Stimulated activated CD4-positive, alpha-beta T cell treated with anti-CD3 and anti-CD28 coated beads, Interleukin-12 subunit alpha, Interleukin-12 subunit beta, amount 100 ng/mL, for 48 hours (primary cell): ENCODE results near the gene LSR.

Experiments
- DNase-seq, 3 donors: peaks; one replicate each; pipeline ENCODE4 v3.0.0-alpha.2; 2020; ENCODE audit warnings: low read depth in 2 of 3, low spot score in 1 of 3

The LSR gene

DNA sequence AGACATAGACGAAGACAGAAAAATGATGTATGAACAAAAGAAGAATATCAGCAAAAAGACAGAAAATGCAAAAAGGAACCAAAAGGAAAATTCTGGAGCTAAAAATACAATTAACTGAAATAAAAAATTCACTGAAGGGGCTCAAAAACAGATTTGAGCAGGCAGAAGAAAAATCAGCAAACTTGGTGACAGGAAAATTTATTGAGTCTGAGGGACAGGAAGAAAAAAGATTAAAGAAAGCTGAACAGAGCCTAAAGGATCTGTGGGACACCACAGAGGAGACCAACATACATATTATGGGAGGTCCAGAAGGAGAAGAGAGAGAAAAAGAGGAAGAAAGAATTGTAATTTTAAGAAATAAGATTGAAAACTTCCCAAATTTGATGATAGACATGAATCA, 7.4 kb upstream of the LSR start:
- no peak for DNase-seq

GRCh38 chr19:35246466-35247092, 2.2 kb upstream of the LSR start:
- DNase-seq = no peak

- peak in 2 of 3 donors; percentile 24 to 53 for DNase-seq
Observed at GRCh38 chr19:35247526-35248309, 1.1 kb upstream of the LSR start.

DNA sequence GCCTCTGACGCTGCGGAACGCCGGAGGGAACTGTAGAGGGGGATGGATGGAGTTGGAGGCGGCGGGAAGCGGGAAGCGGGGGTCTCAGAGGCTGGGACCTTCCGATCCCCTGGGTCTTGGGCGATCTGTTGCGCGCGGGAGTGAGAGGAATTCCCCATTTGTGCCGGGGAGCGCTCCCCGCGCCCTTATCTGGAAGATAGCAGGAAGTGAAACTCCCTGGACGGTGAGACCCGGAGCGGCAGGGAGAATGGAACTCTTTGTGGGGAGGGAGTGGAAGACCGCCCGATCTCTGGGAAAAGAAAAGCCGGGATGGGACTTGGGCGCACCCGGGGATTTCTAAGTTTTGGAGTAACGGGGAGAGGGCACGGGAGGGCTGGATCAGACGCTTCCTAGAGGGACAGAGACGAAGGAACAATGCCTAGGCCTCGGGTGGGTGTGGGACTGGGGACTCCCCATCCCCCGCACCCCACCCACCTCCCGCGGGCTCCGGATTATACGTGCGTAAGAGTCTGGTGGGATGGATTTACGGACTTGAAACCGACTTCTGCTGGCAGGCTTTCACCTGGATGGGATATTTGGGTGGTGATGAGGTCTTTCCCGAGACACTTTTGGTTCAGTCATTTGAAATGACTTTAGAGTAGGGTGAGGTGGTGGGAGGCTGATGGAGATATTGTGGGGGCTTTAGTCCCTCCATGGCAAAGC, 495 bp downstream of the LSR start:
- no peak for DNase-seq

- DNase-seq = no peak
Observed at GRCh38 chr19:35249848-35250711, 1.3 kb downstream of the LSR start.

DNA sequence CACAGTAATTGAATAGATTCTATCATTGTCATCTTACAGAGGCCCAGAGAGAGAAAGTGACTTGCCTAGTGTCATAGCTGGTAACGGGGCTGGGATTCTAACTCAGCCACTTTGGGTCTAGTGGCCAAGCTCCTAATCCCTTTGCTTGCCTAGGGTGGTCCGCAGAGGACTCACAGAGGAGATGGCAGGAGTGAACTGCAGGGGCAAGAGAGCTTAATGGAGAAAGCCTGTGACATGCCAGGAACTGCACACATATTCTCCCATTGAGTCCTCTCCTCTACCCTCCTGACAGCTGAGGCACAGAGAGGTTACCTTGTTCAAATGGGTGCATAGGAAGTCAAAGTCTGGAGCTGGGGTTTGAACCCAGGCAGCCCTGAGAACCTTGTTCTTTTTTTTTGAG, 2.7 kb downstream of the LSR start:
- DNase-seq = no peak

DNA sequence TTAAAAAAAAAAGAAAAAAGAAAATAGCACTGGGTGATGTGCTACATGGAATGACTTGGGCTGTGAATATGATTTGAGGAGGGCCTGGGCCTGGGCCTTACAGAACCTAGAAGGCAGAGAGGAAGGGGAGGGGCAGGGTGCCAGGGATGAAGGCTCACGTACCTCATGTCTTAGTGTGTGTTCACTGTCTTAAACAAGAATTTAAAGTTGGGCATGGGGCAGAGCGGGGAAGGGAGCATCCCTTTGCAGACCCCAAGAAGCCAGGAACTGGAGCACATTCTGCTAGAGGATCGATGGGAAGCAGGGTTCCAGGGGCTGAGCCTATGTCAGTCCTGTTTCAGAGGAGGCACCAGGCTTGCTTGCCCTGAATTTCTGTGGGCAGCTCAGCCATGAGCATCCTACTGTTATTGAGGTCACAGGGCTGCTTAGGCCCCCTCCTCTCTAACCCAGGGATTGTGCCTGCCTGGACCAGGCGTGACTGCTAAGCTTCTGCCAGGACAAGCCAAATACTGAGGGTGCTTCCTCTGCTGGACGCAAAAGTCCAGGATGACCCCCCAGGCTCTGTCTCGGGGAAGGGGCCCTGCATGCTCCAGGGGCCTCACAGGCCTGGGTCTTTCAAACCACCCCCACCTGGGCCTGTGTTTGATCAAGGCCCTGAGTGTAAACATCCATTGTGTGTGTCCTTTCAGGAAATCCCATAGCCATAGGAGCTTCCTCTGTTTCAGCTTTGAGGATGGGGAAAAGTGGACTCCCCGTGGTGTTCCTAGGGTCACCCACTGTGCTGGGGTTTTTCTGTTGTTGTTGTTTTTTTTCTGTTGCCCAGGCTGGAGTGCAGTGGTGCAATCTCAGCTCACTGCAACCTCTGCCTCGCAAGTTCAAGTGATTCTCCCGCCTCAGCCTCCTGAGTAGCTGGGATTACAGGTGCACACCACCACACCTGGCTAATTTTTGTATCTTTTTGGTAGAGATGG, 4.8 kb downstream of the LSR start:
- no peak for DNase-seq

- DNase-seq = no peak
Observed at GRCh38 chr19:35254341-35255297, 5.8 kb downstream of the LSR start.

GRCh38 chr19:35256566-35256965, 7.8 kb downstream of the LSR start:
- DNase-seq = no peak

- no peak for DNase-seq
Observed at GRCh38 chr19:35257113-35257461, 8.3 kb downstream of the LSR start.

DNA sequence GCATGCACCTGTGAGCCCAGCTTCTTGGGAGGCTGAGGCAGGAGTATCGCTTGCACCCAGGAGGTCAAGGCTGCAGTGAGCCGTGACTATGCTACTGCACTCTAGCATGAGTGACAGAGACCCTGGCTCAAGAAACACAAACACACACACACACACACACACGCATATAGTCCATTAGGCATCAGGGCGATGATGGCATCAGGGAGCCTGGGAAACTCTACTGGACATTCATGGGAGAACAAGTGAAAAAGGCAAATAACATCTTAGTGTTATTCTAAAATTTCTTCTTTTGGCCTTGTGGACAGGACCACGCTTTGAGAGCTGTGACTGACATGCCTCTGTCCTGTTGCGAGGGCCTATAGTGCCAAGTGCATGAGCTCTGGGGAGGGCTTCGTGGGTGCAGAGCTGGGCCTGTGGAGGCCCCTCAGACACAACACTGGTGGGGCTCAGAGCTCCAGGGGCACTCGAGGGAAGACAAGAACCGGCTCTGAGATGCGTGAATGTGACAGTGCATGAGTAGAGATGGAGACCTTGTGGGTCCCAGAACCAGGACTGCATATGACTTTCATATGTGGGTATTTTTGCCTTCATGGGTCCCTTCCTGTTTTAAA, 12.0 kb downstream of the LSR start:
- no peak for DNase-seq

DNA sequence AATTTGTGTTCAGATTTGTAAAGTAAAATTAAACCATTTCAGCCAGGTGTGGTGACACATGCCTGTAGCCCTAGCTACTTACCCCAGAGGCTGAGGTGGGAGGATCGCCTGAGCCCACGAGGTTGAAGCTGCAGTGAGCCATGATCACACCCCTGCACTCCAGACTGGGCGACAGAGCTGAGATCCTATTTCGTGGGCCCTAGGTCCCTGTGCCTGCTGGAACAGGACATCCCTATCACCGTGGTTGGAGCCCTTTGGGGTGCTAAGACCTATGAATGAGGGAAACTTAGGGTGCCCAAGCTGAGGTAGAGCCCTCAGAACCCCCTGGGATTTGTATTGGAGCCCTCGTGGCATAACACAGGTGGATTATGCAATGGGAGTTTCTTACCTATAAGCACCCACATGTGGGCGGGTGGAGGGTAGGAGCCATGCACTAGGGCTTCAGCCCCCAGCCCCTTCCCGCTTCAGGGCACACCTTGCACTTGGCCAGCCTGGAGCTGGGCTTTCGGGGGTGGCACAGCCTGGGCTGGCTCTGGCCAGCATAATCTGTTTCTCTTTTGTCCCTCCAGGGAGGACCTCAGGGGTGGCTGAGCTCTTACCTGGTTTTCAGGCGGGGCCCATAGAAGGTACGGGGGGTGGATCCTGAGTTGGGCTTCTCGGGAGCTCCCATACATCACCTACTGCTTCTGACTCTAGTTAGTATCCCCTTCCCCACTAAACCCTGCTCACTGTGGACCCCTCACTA, 12.7 kb downstream of the LSR start:
- DNase-seq = no peak

DNA sequence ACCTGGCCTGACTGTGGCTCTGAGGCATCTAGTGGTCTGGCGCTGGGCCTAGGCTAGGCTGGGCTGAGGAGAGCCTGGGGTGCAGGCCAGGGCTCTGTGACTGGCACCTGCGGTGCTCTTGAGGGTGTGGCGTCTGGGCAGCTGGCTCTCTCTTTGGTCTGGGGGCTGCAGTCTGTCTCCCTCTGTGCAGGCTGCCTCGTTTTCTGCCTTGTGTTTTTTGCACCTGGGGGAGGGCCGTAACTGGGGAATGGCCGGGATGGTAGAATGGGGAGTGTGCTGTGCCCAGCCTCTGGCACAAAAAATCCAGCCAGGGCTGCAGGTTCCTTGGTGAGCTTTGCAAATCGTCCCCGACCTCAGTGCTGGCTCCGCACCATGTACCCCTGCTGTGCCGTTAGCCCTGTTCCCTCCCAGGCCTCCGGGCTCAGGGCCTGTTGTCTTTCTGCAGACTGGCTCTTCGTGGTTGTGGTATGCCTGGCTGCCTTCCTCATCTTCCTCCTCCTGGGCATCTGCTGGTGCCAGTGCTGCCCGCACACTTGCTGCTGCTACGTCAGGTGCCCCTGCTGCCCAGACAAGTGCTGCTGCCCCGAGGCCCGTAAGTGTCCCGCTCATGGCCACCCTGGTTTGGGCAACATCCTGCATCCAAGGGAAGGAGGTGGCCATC, 13.4 kb downstream of the LSR start:
- no peak for DNase-seq

DNA sequence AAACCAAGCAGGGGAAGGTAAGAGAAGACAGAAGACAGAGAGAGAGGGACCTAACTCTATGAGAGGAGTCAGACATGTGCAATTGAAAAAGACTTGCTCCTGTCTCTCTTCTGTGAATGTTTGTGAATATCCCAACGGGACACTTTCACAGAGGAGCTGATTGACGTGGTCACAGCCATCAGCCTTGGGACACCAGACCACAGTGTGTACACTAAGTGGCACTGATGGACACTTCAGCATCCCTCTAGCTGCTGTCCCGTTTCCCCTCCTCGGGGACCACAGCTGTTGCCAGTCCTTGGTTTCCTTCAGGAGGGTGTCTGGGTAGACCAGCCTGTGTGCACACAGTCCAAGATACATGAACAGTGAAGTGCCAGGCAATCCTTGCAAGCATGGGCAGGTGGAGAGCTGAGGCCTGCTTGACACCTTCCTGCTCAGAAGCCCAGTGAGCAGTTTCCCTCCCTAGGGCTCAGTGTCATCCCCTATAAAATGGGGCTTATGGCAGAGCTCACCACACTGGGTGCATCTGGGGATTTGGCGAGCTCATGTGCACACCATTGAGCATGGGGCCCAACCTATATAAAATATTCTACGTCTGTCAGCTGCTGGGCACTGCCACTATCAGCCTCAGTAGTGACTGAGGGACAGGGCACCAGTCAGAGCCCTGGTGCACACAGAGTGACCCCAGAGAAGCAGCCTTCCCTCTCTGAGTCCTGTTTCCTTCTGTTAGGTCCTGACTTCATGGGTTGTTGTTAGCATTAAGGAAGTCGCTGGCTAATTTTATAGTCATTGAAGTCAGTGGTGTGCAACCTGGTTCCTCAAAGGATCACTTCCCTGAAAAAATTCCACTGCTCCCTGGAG, 15.7 kb downstream of the LSR start:
- DNase-seq = no peak

- no peak for DNase-seq
Observed at GRCh38 chr19:35265126-35265899, 16.5 kb downstream of the LSR start.
